Vagina (tissue), 2 donors: ENCODE results near the gene UNK. TPM values are rescaled to one million over a fixed set of nuclear protein-coding genes. Genes with fewer than 3 reads are reported as not detected.
A peak's percentile ranks its signal among the peaks of the same experiment; 100 is the strongest.

Experiments used
- DNase-seq, 2 donors: peaks; one replicate each; pipeline ENCODE4 v3.0.0-alpha.2; 2017; ENCODE audit errors: extremely low spot score in 2 of 2
- H3K27ac ChIP-seq: fragments of 200-600 bp; sonication (generic); one replicate; pipeline ENCODE4 v1.5.1; 2019
- H3K27me3 ChIP-seq: fragments of 200-600 bp; sonication (generic); one replicate; pipeline ENCODE4 v1.5.1; 2019
- H3K36me3 ChIP-seq, 2 donors: fragments of 200-600 bp; sonication (generic); one replicate each; pipeline ENCODE4 v1.5.1; 2017 to 2019
- H3K4me1 ChIP-seq: fragments of 200-600 bp; sonication (generic); one replicate; pipeline ENCODE4 v1.5.1; 2019
- H3K4me3 ChIP-seq, 2 donors: fragments of 200-600 bp; sonication (generic); 1 replicate in 1 of 2; 2 replicates in 1 of 2; pipeline ENCODE4 v1.5.1; 2016 to 2019
- H3K9me3 ChIP-seq: fragments of 200-600 bp; sonication (generic); one replicate; pipeline ENCODE4 v1.5.1; 2019
- CTCF ChIP-seq, 3 experiments: fragments of 450-650 bp in 2 of 3; fragments of 200-600 bp in 1 of 3; sonication (generic) in 1 of 3; IDR thresholded peaks; one replicate each; pipeline ENCODE4 v1.5.1; 2017 to 2019; ENCODE audit warnings: antibody characterized with exemption in 3 of 3, mild to moderate bottlenecking in 2 of 3, moderate library complexity in 2 of 3
- POLR2A ChIP-seq, 2 donors: fragments of 450-650 bp; IDR thresholded peaks; one replicate each; pipeline ENCODE4 v1.6.1; 2017; ENCODE audit warnings: antibody characterized with exemption in 2 of 2, mild to moderate bottlenecking in 2 of 2, moderate library complexity in 2 of 2
- POLR2AphosphoS5 ChIP-seq, 2 donors: sonication (generic); formaldehyde crosslinking; IDR thresholded peaks; one replicate each; pipeline ENCODE4 v1.9.0; 2017; ENCODE audit warnings: antibody characterized with exemption in 2 of 2, mild to moderate bottlenecking in 2 of 2, low read depth in 1 of 2; ENCODE audit not compliant: insufficient read depth in 1 of 2
- intact Hi-C: fragments of 100-400 bp; cut with DNase I; formaldehyde crosslinking; loops from one replicate; pipeline ENCODE4 v1.15.1; 2023
- total RNA-seq: library from RNA; depleted of rRNA; stranded (reverse); fragments of >200 nt; gene quantifications from one replicate; pipeline ENCODE4 v1.2.3, GENCODE V29; 2016

The UNK gene
- total RNA-seq, 1 donor from 2014 or later = 35.1 TPM

GRCh38 chr17:75785016-75785890 is 647 bp downstream of the UNK start:
- Histone ChIP-seq H3K4me1 (peaks cover 70% of the 10 kb centered on the region), H3K9me3 (no peaks in the 10 kb centered on the region), H3K36me3 (no peaks in the 10 kb centered on the region), H3K4me3 (peak overlapping the region; percentile 62 to 86), H3K27ac (peak overlapping the region; percentile 100), H3K27me3 (no peaks in the 10 kb centered on the region)
- peak in 1 of 2 donors; percentile 95 for DNase-seq
- TF ChIP-seq CTCF (IDR thresholded peaks at IDR 0.05) = no peak
- TF ChIP-seq POLR2AphosphoS5 (IDR thresholded peaks at IDR 0.05; ENCODE audit: insufficient read depth in 1 of 2, low read depth in 1 of 2) = peak; percentile 42 to 99
- peak in 1 of 2 donors; percentile 62 for TF ChIP-seq POLR2A (IDR thresholded peaks at IDR 0.05)
- intact Hi-C loops = no loop called here

- Histone ChIP-seq H3K9me3 (no peaks in the 10 kb centered on the region), H3K36me3 (no peaks in the 10 kb centered on the region), H3K27ac (no peak overlapping the region), H3K4me1 (peaks cover 27% of the 10 kb centered on the region), H3K27me3 (no peaks in the 10 kb centered on the region), H3K4me3 (no peak overlapping the region)
- intact Hi-C loops = no loop called here
- TF ChIP-seq CTCF (IDR thresholded peaks at IDR 0.05) (no peak), POLR2AphosphoS5 (IDR thresholded peaks at IDR 0.05; ENCODE audit: insufficient read depth in 1 of 2, low read depth in 1 of 2) (no peak), POLR2A (IDR thresholded peaks at IDR 0.05) (no peak)
- no peak for DNase-seq
Measured at GRCh38 chr17:75791254-75791653, 6.6 kb downstream of the UNK start.

GRCh38 chr17:75793460-75793859 is 8.9 kb downstream of the UNK start:
- H3K36me3 ChIP-seq = peaks cover 0 to 7% of the 10 kb centered on the region in 2 donors
- DNase-seq = no peak
- intact Hi-C loops = no loop called here

GRCh38 chr17:75795820-75796607 is 11.4 kb downstream of the UNK start:
- no peaks in the 10 kb centered on the region for H3K27me3 ChIP-seq
- H3K36me3 ChIP-seq = peaks cover 0 to 14% of the 10 kb centered on the region in 2 donors
- intact Hi-C loops = no loop called here
- no peak for DNase-seq
- TF ChIP-seq POLR2AphosphoS5 (IDR thresholded peaks at IDR 0.05; ENCODE audit: insufficient read depth in 1 of 2, low read depth in 1 of 2) = no peak
- TF ChIP-seq CTCF (IDR thresholded peaks at IDR 0.05) = no peak
- no peak for TF ChIP-seq POLR2A (IDR thresholded peaks at IDR 0.05)
- no peaks in the 10 kb centered on the region for H3K4me1 ChIP-seq
- no peaks in the 10 kb centered on the region for H3K9me3 ChIP-seq
- no peak overlapping the region for H3K4me3 ChIP-seq
- no peak overlapping the region for H3K27ac ChIP-seq

More at GRCh38 chr17:75793460-75793859, 8.9 kb downstream of the UNK start:
- no peak for TF ChIP-seq CTCF (IDR thresholded peaks at IDR 0.05)
- no peak for TF ChIP-seq POLR2AphosphoS5 (IDR thresholded peaks at IDR 0.05; ENCODE audit: insufficient read depth in 1 of 2, low read depth in 1 of 2)
- no peak for TF ChIP-seq POLR2A (IDR thresholded peaks at IDR 0.05)
- Histone ChIP-seq H3K27ac (no peak overlapping the region), H3K4me1 (peaks cover 6% of the 10 kb centered on the region), H3K9me3 (no peaks in the 10 kb centered on the region), H3K4me3 (no peak overlapping the region), H3K27me3 (no peaks in the 10 kb centered on the region)
